SKM-1 treated with dmso at 0.1 percent for 144 hours (cell line): ENCODE measurements around the gene GPX7.
A peak's percentile ranks its signal among the peaks of the same experiment; 100 is the strongest.

Source experiments
- DNase-seq: peaks from one replicate; lab custom pipeline; 2025; ENCODE audit not compliant: unreplicated experiment; lab: John Stamatoyannopoulos, UW

Gene GPX7

GRCh38 chr1:52585474-52585873 is 16.7 kb upstream of the GPX7 start:
- DNase-seq, result no peak

- no peak for DNase-seq
Measured at GRCh38 chr1:52588027-52588426, 14.1 kb upstream of the GPX7 start.

- peak; percentile 82 for DNase-seq
Measured at GRCh38 chr1:52588535-52588934, 13.6 kb upstream of the GPX7 start.

- no peak for DNase-seq
Measured at GRCh38 chr1:52590266-52590665, 11.9 kb upstream of the GPX7 start.

- DNase-seq, result peak; percentile 77
Measured at GRCh38 chr1:52592637-52593323, 9.4 kb upstream of the GPX7 start.

- no peak for DNase-seq
Measured at GRCh38 chr1:52593495-52593894, 8.7 kb upstream of the GPX7 start.

GRCh38 chr1:52595061-52595460 is 7.1 kb upstream of the GPX7 start:
- no peak for DNase-seq

- no peak for DNase-seq
Measured at GRCh38 chr1:52597912-52598311, 4.3 kb upstream of the GPX7 start.

GRCh38 chr1:52598729-52599128 is 3.4 kb upstream of the GPX7 start:
- DNase-seq, result no peak

- DNase-seq, result no peak
Measured at GRCh38 chr1:52599236-52599635, 2.9 kb upstream of the GPX7 start.

GRCh38 chr1:52600533-52601179 is 1.5 kb upstream of the GPX7 start:
- no peak for DNase-seq

- DNase-seq, result no peak
Measured at GRCh38 chr1:52601519-52601918, 652 bp upstream of the GPX7 start.

- no peak for DNase-seq
Measured at GRCh38 chr1:52602856-52603600, 857 bp downstream of the GPX7 start.

GRCh38 chr1:52603630-52604029 is 1.5 kb downstream of the GPX7 start:
- DNase-seq, result no peak

GRCh38 chr1:52604063-52604770 is 2.0 kb downstream of the GPX7 start:
- no peak for DNase-seq

- DNase-seq, result no peak
Measured at GRCh38 chr1:52613636-52614373, 11.6 kb downstream of the GPX7 start.

- no peak for DNase-seq
Measured at GRCh38 chr1:52614671-52615070, 12.5 kb downstream of the GPX7 start.

- DNase-seq, result no peak
Measured at GRCh38 chr1:52615489-52616042, 13.4 kb downstream of the GPX7 start.

- DNase-seq, result no peak
Measured at GRCh38 chr1:52621950-52622349, 19.8 kb downstream of the GPX7 start.

- DNase-seq, result no peak
Measured at GRCh38 chr1:52623812-52624211, 21.6 kb downstream of the GPX7 start.

- DNase-seq, result no peak
Measured at GRCh38 chr1:52627028-52627427, 24.9 kb downstream of the GPX7 start.
